IMR-90 (cell line): ENCODE measurements around the gene PDZRN3.

Experiments
- POLR2A ChIP-seq: IDR thresholded peaks from 2 replicates; pipeline ENCODE4 v1.6.1; 2012; ENCODE audit warnings: mild to moderate bottlenecking, low read depth, low read length
- TF ChIP-seq, protein P1 (sequence below): fragments of 150-350 bp; IDR thresholded peaks from 2 replicates; pipeline ENCODE4 v1.6.1; 2016; ENCODE audit warnings: low read depth, mild to moderate bottlenecking, low read length, moderate library complexity, borderline replicate concordance
- TF ChIP-seq, protein P2 (sequence below): fragments of 150-350 bp; IDR thresholded peaks from 2 replicates; pipeline ENCODE4 v1.6.1; 2017; ENCODE audit warnings: mild to moderate bottlenecking, antibody characterized with exemption, low read length, low read depth

DNA sequence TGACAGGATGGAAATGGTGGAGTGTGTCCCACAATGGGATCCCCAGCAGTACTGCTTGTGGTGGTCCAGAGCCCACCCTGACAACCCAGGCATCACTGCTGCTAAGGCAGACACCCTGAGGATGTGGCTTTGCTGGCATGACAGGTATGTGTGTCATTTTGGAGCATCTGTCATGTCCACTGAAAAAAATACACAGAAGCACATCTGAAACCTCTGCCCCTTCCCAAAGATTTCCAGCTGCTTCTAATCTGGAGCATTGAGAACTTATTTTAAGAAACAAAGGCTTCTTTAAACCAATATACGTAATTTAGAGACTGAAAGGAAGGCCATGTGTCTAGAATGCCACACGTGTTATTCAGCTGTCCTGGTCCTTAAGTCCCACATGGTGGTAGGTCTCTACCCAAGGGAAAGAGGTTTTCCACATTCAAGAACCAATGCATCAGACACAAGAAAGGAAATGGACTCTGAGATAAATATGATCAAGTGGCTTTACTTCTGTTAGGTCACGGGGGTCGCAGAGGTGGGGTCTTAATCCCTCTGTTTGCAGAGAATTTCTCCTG, 88.3 kb downstream of the PDZRN3 start:
- TF ChIP-seq, protein P1, sequence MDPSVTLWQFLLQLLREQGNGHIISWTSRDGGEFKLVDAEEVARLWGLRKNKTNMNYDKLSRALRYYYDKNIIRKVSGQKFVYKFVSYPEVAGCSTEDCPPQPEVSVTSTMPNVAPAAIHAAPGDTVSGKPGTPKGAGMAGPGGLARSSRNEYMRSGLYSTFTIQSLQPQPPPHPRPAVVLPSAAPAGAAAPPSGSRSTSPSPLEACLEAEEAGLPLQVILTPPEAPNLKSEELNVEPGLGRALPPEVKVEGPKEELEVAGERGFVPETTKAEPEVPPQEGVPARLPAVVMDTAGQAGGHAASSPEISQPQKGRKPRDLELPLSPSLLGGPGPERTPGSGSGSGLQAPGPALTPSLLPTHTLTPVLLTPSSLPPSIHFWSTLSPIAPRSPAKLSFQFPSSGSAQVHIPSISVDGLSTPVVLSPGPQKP = no peak
- no peak for TF ChIP-seq POLR2A
- TF ChIP-seq, protein P2, sequence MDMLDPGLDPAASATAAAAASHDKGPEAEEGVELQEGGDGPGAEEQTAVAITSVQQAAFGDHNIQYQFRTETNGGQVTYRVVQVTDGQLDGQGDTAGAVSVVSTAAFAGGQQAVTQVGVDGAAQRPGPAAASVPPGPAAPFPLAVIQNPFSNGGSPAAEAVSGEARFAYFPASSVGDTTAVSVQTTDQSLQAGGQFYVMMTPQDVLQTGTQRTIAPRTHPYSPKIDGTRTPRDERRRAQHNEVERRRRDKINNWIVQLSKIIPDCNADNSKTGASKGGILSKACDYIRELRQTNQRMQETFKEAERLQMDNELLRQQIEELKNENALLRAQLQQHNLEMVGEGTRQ = no peak
